HG02678 (cell line): ENCODE measurements around the gene CAVIN3.
"Not testable (repeated sequence)": the region's sequence is repeated elsewhere in the genome, so short reads cannot be mapped to it uniquely, and the experiment has no call there.

ENCODE experiments used
- ATAC-seq: cut with Tn5 transposase; IDR thresholded peaks from one replicate; pipeline ENCODE4 v1.9.1; 2021; ENCODE audit warnings: mild to moderate bottlenecking, moderate library complexity; ENCODE audit not compliant: unreplicated experiment

CAVIN3 gene

GRCh38 chr11:6326985-6327384 lies 6.7 kb upstream of the CAVIN3 start:
- no peak for ATAC-seq

- ATAC-seq: no peak
These were observed 6.0 kb upstream of the CAVIN3 start for GRCh38 chr11:6326303-6326702.

GRCh38 chr11:6323291-6323905 lies 3.1 kb upstream of the CAVIN3 start:
- ATAC-seq: no peak

GRCh38 chr11:6321961-6322362 lies 1.7 kb upstream of the CAVIN3 start:
- no peak for ATAC-seq

GRCh38 chr11:6321356-6321755 lies 1.1 kb upstream of the CAVIN3 start:
- no peak for ATAC-seq

GRCh38 chr11:6319704-6320410 lies 444 bp downstream of the CAVIN3 start:
- peak; percentile 42 for ATAC-seq

GRCh38 chr11:6319001-6319703 lies 1.1 kb downstream of the CAVIN3 start:
- peak; percentile 15 for ATAC-seq

GRCh38 chr11:6318204-6318603 lies 2.1 kb downstream of the CAVIN3 start:
- no peak for ATAC-seq

GRCh38 chr11:6315811-6316425 lies 4.4 kb downstream of the CAVIN3 start:
- ATAC-seq: peak; percentile 54

GRCh38 chr11:6312106-6312505 lies 8.2 kb downstream of the CAVIN3 start:
- ATAC-seq: no peak

- ATAC-seq: no peak
These were observed 12.4 kb downstream of the CAVIN3 start for GRCh38 chr11:6307876-6308275.

GRCh38 chr11:6305297-6305696 lies 15.0 kb downstream of the CAVIN3 start:
- ATAC-seq: no peak

- no peak for ATAC-seq
These were observed 16.6 kb downstream of the CAVIN3 start for GRCh38 chr11:6303661-6304060.

GRCh38 chr11:6301096-6301495 lies 19.2 kb downstream of the CAVIN3 start:
- no peak for ATAC-seq

- peak; percentile 37 for ATAC-seq
These were observed 20.0 kb downstream of the CAVIN3 start for GRCh38 chr11:6300325-6300724.

- ATAC-seq: peak; percentile 74
These were observed 21.7 kb downstream of the CAVIN3 start for GRCh38 chr11:6298605-6299004.

GRCh38 chr11:6297831-6298230 lies 22.5 kb downstream of the CAVIN3 start:
- ATAC-seq: no peak

GRCh38 chr11:6285019-6285418 lies 35.3 kb downstream of the CAVIN3 start:
- ATAC-seq: no peak

- no peak for ATAC-seq
These were observed 36.1 kb downstream of the CAVIN3 start for GRCh38 chr11:6284250-6284649.

GRCh38 chr11:6283453-6284023 lies 36.8 kb downstream of the CAVIN3 start:
- ATAC-seq: no peak

- not testable (repeated sequence) for ATAC-seq
These were observed 39.5 kb downstream of the CAVIN3 start for GRCh38 chr11:6280809-6281208.
